Panc1 (cell line): Measurements from ENCODE around the gene CTNNA1.

Source experiments
- POLR2AphosphoS5 ChIP-seq: IDR thresholded peaks from 2 replicates; pipeline ENCODE4 v1.6.1; 2012; ENCODE audit warnings: mild to moderate bottlenecking, low read depth, low read length, moderate library complexity
- REST ChIP-seq, 2 experiments: IDR thresholded peaks; 2 replicates each; pipeline ENCODE4 v1.6.1; 2011 to 2012; ENCODE audit warnings: low read depth in 2 of 2, control low read depth in 1 of 2, low read length in 1 of 2, mild to moderate bottlenecking in 1 of 2, moderate library complexity in 1 of 2; ENCODE audit not compliant: insufficient read depth in 1 of 2
- SIN3A ChIP-seq: IDR thresholded peaks from 2 replicates; pipeline ENCODE4 v1.6.1; 2012; ENCODE audit warnings: low read depth, mild to moderate bottlenecking, low read length, moderate library complexity, borderline replicate concordance; ENCODE audit not compliant: insufficient read depth
- TCF7L2 ChIP-seq: IDR thresholded peaks from 2 replicates; pipeline ENCODE4 v1.6.1; 2011; ENCODE audit warnings: mild to moderate bottlenecking, low read depth, low read length, inconsistent platforms
- TF ChIP-seq, protein P1 (sequence below): fragments of 450-650 bp; IDR thresholded peaks from 2 replicates; pipeline ENCODE4 v1.5.1; 2017; ENCODE audit warnings: mild to moderate bottlenecking

DNA sequence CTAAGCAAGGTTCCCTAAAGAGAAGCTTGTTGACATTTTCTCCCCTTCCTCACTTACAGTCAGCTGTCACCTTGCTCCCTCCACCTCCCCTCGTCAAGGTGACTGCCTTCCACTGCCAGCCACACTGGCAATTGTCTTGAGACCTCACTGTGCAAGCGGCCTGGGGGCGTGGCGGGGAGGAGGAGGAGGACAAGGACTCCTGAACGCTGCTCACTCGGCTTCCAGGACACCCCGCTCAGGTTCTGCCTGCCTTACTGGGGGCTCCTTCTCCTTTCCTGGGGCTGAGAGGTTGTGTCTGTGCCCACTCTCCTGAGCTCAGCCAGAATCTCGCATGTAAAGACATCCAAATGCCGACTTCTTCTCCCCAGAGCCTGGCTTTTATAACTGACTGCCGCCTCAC lies 182.2 kb downstream of the CTNNA1 start:
- no peak for TF ChIP-seq REST (IDR thresholded peaks at IDR 0.05; ENCODE audit: insufficient read depth in 1 of 2, low read depth in 2 of 2, low read length in 1 of 2)
- TF ChIP-seq, protein P1, sequence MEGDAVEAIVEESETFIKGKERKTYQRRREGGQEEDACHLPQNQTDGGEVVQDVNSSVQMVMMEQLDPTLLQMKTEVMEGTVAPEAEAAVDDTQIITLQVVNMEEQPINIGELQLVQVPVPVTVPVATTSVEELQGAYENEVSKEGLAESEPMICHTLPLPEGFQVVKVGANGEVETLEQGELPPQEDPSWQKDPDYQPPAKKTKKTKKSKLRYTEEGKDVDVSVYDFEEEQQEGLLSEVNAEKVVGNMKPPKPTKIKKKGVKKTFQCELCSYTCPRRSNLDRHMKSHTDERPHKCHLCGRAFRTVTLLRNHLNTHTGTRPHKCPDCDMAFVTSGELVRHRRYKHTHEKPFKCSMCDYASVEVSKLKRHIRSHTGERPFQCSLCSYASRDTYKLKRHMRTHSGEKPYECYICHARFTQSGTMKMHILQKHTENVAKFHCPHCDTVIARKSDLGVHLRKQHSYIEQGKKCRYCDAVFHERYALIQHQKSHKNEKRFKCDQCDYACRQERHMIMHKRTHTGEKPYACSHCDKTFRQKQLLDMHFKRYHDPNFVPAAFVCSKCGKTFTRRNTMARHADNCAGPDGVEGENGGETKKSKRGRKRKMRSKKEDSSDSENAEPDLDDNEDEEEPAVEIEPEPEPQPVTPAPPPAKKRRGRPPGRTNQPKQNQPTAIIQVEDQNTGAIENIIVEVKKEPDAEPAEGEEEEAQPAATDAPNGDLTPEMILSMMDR, result no peak
- TF ChIP-seq POLR2AphosphoS5, result no peak
- no peak for TF ChIP-seq SIN3A
- no peak for TF ChIP-seq TCF7L2
